GM18868 (cell line): ENCODE measurements around the gene TTC28.
"Not testable (repeated sequence)": the region's sequence is repeated elsewhere in the genome, so short reads cannot be mapped to it uniquely, and the experiment has no call there.

Experiments
- ATAC-seq: cut with Tn5 transposase; IDR thresholded peaks from one replicate; pipeline ENCODE4 v1.9.1; 2021; ENCODE audit warnings: mild to moderate bottlenecking, moderate library complexity; ENCODE audit not compliant: unreplicated experiment

TTC28 gene

DNA sequence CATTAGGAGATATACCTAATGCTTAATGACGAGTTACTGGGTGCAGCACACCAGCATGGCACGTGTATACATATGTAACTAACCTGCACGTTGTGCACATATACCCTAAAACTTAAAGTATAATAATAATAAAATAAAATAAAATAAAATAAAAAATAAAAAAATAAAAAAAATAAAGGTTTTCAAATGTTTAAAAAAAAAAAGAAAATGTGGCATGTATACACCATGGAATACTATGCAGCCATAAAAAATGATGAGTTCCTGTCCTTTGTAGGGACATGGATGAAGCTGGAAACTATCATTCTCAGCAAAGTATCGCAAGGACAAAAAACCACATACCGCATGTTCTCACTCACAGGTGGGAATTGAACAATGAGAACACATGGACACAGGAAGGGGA is 590.1 kb downstream of the TTC28 start:
- ATAC-seq, result not testable (repeated sequence)

DNA sequence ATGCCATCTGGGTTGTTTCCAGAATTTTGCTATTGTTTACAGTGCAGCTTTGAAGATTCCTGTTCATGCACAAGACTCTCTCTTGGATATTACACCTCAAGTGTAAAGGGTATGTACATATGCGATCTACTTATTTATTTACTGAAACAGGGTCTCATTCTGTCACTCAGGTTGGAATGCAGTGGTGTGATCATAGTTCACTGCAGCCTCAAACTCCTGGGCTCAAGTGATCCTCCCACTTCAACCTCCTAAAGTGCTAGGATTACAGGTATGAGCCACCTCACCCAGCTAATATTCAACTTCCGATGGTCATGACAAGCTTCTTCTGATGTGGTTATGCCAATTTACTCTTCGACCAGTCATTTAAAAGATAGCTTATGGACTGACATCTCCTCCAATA is 602.5 kb downstream of the TTC28 start:
- no peak for ATAC-seq

DNA sequence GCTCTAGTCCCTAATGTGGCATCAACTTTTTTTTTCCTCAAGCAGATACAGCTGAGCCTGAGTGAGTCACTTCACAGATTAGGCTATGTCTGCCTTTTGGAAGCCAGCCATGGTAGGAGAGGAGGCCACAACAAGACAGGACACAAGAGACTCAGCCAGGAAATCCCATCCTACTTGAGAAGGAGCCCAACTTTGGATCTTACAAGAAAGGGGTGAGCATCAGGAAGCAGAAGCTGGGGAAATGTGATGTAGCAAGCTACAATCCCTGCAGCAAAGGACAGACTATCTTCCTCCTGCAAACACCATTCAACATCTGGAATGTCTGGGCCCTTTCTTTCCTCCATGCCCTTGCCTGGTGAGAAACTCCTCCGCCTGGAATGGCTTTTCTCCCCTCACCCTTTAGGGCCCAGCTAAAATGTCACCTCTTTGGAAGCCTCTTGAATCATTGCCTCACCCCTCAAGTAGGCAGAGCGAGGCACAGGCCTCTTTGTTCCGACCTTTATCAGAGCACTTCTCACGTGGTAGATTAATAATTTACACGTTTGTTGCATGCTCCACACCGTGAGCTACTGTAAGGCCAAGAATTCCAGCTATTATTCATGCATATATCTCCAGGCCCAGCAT is 604.2 kb downstream of the TTC28 start:
- ATAC-seq, result no peak

DNA sequence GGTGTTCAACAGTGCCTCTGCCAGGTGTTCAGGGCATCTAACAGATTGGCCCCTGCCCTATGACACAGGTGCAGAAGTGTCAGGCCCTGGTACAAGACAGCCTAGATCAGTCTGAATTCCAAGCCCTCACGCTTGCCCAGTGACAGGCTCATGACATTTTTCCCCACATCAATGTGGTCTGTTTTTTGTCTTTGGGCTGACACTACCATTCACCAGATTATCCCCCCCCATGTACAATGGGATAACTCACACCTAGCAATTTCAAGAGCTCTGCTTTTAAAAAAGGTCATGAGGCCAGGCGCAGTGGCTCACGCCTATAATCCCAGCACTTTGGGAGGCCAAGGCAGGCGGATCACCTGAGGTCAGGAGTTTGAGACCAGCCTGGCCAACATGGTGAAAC is 605.1 kb downstream of the TTC28 start:
- no peak for ATAC-seq

DNA sequence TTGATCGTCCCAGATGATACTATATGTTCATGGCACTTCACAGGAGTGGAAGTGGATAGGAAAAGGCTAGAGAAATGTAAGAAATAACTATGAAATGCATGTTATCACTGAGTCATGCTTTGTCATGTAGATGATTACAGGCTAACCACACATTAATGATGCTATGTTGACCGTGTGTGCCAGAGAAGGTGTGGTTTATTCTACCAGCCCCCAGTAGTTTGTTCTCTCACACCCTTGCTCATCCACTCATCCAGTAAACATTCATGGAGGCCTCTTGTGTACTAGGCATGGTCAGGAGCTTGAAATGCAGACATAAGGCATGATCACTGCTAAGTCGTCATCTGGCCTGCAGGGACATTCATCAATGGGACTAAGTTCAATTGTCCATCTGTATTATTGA is 607.6 kb downstream of the TTC28 start:
- no peak for ATAC-seq

DNA sequence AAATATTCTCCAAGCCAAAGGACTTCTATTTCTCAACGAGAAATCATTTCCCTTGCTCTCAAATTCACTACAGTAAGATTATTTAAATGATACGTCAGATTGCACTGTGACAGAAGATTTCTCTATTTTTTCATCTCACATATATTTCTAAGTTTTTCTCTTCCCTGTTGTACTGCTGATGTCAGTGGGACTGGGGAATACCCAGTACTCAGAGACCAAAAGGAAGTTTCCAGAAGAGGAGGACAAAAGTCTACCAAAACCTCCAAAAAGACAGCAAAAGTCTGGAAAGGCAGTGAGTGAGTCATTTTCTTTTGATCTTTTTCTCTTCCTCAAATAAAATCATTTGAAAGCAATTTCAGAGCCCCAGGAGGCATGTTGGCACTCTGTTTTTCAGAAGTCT is 610.8 kb downstream of the TTC28 start:
- ATAC-seq, result no peak

DNA sequence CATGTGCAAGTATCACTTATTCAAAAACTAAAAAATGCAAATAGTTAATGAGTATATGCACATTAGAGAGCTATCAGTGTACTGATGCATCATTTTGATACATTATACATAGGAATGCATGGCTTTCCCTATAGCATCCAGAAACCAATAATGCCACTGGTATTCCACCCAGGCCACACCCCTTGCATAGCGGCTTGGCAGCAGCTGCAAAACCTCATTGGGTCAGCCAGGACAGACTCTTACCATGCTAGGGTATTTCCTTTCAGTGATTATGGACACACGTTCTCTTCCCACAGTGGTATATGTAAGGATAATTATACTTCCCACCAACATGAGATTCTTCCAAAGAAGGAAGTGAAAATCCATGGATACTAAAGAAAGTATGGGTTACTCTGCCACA is 614.7 kb downstream of the TTC28 start:
- ATAC-seq, result no peak

DNA sequence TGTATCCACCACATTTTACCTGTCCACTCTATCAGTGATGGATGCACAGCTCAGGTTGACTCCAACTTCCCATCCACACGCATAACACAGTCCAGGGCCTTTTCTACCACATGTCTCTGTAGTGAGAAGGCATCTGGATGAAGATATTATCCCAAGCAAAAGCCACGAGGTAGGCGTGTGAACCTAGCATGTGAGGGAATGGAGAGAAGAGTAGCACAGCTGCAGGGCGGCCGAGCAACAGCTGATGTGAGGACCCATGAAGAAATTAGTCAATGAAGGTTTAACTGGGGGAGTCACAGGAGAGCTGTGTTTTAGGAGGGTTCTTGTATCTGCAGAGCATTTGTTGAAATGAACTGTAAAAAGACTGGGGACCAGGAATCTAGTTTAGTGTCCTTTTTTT is 616.0 kb downstream of the TTC28 start:
- no peak for ATAC-seq

DNA sequence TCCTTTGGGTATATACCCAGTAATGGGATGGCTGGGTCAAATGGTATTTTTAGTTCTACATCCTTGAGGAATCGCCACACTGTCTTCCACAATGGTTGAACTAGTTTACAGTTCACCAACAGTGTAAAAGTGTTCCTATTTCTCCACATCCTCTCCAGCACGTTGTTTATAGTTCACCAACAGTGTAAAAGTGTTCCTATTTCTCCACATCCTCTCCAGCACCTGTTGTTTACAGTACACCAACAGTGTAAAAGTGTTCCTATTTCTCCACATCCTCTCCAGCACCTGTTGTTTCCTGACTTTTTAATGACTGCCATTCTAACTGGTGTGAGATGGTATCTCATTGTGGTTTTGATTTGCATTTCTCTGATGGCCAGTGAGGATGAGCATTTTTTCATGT is 619.0 kb downstream of the TTC28 start:
- not testable (repeated sequence) for ATAC-seq

DNA sequence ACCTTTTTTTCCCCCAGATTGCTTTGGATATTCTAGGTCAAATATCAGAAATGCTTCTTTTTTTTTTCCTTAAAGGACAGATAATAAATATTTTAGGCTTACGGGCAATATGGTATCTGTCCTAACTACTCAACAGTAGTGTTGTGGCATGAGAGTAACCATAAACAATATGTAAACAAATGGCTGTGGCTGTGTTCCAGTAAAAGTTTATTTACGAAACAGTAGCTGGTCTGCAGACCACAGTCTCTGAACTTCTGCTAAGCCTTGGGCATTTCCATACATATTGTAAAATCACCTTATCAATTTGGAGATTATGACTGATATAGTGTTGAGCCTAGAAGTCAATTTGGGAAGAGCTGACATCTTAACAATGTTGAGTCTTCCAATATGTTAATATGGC is 621.6 kb downstream of the TTC28 start:
- ATAC-seq, result no peak

DNA sequence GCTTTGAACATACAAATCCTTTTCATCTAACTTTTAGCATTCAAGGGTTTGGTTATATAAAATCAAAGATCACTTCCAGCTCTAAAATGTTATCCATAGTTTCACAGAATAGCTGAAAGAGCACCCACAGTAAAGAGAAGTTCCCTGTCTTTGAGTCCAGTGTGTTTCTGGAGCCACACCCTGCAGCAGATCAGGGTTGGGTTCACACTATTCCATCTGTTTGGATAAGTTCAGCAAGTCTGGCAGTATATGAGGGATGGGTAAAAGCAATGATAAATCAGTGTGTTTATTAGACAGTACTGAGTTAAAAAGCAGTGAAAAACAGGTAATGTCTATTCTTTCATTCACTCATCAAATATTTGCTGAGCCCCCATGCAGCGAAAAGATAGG is 624.8 kb downstream of the TTC28 start:
- ATAC-seq, result no peak

DNA sequence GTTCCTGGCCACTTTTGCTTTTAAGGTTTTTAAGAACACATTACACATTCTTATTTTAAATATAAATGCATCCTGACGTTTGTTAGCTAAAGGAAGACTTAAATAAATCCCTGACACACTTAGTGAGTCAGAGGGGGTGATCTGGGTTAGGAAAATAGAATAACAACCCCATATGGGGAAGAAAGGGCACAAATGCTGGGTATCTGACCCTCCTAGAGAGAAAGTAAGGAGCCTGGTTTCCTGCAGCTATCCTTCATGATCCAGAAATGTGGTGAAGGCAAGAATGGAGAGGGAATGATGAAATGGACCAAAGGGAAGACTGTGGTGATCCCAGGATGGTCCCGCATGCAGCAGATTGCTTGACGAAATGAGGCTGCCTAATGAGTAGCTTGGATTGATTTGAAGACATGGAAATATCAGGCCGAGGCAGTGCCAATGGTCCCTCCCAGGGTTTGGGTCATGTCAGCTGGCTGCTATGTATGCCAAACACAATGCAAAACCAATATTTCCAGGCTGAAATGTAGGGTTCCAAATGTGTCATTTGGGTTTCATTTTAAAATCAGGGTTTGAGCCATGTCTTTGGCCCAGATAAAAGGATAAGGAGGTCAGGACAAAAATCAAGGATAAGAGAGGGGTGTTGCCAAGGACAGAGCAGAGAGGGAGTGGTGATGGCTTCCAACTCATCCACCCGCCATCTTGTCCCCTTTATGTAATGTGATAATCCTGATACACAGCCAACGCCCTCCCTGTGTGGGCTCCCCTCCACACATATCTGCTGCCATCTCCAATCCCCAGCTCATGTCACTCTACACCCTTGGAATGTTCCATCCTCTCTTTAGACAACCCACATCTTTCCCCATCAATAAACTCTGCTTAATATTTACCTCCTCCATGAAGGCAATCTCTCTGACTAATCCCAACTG is 625.5 kb downstream of the TTC28 start:
- no peak for ATAC-seq

DNA sequence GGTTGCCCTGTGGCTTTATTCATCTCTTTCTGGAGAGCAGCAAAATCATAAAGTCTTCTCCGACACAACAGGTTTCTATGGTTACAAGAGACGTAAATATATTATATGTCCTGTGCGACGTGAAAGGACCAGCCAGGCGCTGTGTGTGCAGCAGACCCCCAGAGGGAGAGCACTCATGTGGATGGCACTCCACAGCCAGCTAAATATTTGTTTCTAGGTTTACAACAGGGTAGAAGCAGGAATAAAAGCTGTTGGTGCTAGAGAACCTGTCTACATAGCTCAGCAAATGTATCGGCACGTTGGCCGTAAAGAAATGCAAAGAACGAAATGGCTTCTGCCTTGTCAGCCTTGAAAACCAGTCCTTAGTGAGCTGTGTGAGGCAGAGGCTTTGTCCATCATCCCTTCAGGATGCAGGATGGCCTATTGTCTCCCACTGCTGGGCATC is 626.8 kb downstream of the TTC28 start:
- ATAC-seq, result no peak

DNA sequence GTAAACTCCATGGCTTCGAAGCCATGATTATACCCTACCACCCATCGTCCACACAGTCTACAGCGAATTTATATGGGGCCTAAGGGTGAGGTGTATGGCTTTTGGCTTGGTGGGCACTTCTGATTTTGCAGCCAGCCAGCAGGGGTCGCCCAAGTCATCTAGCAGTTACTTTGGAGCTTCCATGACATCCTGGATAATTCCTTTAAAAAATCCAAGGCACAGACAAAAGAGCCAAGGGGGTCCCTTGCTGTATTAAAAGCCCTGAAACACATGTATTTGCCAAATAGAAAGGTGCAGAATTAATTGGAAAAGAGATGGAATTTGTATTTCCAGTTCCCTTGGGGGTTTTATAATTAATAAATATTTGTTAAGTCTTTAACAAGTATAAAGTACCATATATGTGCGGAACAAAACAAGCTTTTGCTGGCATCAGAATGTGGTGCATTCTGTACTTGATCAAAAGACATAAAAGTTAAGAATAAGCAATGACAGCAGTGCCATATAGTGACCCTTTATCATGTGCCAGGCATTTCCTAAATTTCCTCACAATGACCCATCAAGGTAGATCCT is 627.8 kb downstream of the TTC28 start:
- no peak for ATAC-seq

DNA sequence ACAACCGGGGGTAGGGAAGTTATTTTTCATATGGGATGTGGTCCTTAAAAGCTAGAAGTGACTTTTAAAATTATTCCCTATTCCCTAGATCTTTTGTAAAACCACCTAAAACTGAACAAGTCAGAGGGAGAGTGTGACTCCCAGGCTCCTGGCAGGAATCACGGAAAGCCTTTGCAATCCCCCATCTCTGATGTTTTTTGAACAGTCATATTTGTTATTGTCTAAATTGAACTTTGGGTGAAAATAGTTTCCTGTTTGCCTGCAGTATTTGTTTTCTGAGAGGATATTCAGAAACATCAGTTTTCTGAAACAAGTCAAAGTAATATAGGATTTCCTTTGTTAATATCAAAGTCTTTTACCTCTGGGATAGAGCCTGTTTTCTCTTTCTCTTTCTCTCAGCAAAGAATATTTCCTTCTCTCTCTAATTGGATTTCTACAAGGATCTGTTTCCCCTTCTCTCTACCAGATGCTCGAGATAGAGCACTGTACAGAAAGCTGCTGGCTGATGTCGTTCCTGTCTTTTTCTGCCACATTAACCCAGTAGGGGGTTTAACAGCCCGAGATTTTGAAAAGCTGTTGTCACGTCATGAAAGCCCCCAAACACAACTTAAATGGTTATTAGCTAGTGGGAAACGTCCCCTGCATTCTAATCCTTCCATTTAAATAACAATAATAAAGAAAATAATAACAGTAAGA is 628.4 kb downstream of the TTC28 start:
- ATAC-seq, result no peak

DNA sequence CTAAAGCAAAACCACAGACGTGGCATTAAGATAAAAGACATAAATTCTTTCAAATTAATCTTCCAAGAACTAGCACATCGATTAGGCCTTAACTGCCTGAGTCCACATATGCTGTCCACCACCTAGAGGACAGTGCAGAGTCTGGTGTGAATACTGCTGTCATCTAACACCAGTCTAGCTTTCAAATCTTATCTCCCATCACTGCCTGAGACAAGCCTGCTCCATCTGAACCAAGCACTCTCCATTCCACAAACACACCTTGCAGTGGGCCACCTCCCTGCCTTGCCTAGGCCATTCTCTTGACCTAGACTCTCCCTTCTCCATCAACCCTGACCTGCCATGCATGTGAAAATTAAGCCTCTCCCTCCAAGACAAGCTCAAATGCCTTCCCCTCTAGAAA is 631.1 kb downstream of the TTC28 start:
- ATAC-seq, result no peak

DNA sequence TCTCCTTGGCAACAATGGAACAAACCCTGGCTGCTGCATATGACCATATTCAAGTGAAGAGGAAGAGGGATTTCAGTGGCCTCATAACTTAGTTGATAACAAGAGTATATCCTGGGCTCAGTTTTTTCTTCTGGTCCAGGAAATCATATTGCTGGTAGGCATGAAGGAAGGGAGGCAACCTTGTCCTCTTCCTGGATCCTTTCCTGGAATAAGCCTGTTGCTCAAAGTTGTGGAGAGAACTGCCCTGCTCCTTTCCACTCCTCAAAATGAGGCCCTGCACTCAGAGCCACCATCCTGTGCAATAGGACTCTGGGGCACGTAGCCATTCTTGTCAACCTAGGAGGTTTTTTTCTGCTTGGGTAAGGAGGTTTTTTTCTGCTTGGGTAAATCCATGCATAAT is 631.9 kb downstream of the TTC28 start:
- ATAC-seq, result no peak

DNA sequence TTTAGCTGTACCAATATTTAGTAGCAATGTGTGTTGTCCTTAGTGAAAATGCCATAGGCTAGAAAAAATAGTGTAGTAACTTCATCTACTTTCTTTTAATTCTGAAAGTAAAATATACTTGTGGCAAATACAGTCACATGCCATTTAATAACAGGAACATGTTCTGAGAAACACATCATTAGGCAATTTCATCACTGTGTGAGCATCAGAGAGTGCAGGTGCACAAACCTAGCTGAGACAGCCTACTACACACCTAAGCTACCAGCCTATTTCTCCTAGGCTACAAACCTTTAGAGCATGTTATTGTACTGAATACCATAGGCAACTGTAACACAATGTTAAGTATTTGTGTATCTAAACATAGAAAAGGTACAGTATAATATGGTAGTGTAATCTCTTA is 633.5 kb downstream of the TTC28 start:
- no peak for ATAC-seq

DNA sequence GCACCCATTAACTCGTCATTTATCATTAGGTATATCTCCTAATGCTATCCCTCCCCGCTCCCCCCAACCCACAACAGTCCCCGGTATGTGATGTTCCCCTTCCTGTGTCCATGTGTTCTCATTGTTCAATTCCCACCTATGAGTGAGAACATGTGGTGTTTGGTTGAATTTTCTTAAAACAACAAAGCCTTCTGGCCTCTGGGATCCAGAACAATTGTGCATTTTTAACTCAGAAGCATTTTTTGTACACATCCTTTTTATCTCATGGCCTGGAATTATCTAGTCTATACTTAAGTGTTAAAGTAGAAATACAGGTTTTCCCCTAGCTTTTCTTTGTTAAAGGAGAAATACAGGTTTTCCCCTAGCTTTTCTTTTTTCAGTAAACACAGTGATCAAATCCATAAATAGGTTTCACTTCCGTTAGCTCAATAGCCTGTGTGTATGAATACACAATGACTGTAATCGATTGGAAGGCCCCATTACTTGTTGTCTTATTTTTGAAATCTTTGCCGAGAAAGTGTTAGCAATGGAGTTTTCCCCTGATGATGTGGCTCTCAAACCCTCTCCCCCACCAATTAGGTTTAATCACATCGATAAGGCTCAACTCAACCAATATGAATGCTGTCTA is 635.0 kb downstream of the TTC28 start:
- ATAC-seq, result no peak

DNA sequence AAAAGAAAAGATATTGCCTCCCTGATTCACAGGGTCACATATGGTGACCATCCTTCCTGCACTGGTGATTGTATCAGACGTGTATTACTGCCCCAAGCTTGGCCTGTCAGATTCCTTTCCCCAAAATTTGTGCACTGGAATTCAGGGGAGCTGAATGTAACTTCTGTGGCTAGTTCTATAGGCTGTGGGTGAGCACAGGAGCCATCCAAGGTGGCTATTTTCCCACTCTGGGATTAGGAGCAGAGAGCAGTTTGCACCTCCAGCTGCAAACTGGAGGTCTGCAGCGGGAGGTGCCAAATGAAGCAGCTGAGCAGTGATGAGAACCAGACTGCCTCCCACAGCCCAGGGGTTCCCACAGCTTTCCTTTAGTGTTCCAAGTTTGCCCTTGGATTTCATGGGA is 636.4 kb downstream of the TTC28 start:
- no peak for ATAC-seq

DNA sequence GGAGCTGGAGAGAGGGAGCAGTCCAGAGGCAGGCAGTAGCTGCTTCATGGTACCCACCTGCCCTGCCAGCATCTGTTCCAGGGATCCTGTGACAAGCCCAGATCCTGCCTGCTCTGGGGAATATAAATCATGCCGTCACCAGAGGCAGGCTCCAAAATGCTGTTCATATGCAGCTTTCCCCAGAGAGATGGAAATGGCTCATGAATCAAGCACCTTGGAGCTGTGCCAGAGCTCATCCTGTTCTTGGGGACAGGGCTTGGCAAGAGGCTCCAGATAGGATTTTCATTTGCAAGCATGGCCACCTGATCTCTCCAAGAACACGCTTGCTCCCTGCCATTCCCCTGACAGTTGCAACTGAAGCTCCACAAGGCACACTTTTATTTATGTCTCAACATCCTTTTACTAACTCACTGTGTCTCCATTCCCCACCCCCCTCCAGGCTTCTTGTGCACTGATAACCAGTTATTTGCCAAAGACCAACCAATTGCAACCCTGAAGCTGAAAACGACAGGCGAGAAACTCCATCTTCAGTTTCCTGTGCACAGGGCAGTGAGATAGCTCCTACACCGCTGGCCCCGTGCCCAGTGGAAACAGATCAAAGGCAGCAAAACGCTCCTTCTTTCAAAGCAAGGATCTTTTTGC is 644.8 kb downstream of the TTC28 start:
- ATAC-seq, result no peak
